ENCODE data around the gene SGF29. TPM values are rescaled to one million over a fixed set of nuclear protein-coding genes. Genes with fewer than 3 reads are reported as not detected.

The SGF29 gene
- total and polyA plus RNA-seq, 2 of the 8 experiments (the other 6 are each of a cell fraction or from before 2014, with no cell fraction given): 3.1 to 22.7 TPM

DNA sequence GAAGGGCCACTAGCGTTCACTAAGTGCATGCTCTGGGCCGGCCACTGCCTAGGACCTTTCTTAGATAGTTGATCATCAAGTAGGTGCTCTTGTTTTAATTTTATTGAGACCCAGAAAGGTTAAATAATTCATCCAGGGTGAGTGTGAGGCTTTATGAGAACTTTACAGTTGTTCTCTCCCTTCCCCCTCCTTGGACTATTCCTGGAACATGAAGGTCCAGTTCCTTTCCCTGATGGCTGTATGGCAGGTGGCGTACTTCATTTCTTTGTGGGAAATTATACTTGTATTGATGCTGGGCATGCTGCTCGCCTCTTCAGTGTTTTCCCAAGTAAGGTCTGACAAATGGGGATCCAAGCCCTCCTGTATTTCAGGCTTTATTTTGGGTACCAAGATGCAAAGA is 8.5 kb downstream of the SGF29 start (continued):
- TF ChIP-seq, protein P1, sequence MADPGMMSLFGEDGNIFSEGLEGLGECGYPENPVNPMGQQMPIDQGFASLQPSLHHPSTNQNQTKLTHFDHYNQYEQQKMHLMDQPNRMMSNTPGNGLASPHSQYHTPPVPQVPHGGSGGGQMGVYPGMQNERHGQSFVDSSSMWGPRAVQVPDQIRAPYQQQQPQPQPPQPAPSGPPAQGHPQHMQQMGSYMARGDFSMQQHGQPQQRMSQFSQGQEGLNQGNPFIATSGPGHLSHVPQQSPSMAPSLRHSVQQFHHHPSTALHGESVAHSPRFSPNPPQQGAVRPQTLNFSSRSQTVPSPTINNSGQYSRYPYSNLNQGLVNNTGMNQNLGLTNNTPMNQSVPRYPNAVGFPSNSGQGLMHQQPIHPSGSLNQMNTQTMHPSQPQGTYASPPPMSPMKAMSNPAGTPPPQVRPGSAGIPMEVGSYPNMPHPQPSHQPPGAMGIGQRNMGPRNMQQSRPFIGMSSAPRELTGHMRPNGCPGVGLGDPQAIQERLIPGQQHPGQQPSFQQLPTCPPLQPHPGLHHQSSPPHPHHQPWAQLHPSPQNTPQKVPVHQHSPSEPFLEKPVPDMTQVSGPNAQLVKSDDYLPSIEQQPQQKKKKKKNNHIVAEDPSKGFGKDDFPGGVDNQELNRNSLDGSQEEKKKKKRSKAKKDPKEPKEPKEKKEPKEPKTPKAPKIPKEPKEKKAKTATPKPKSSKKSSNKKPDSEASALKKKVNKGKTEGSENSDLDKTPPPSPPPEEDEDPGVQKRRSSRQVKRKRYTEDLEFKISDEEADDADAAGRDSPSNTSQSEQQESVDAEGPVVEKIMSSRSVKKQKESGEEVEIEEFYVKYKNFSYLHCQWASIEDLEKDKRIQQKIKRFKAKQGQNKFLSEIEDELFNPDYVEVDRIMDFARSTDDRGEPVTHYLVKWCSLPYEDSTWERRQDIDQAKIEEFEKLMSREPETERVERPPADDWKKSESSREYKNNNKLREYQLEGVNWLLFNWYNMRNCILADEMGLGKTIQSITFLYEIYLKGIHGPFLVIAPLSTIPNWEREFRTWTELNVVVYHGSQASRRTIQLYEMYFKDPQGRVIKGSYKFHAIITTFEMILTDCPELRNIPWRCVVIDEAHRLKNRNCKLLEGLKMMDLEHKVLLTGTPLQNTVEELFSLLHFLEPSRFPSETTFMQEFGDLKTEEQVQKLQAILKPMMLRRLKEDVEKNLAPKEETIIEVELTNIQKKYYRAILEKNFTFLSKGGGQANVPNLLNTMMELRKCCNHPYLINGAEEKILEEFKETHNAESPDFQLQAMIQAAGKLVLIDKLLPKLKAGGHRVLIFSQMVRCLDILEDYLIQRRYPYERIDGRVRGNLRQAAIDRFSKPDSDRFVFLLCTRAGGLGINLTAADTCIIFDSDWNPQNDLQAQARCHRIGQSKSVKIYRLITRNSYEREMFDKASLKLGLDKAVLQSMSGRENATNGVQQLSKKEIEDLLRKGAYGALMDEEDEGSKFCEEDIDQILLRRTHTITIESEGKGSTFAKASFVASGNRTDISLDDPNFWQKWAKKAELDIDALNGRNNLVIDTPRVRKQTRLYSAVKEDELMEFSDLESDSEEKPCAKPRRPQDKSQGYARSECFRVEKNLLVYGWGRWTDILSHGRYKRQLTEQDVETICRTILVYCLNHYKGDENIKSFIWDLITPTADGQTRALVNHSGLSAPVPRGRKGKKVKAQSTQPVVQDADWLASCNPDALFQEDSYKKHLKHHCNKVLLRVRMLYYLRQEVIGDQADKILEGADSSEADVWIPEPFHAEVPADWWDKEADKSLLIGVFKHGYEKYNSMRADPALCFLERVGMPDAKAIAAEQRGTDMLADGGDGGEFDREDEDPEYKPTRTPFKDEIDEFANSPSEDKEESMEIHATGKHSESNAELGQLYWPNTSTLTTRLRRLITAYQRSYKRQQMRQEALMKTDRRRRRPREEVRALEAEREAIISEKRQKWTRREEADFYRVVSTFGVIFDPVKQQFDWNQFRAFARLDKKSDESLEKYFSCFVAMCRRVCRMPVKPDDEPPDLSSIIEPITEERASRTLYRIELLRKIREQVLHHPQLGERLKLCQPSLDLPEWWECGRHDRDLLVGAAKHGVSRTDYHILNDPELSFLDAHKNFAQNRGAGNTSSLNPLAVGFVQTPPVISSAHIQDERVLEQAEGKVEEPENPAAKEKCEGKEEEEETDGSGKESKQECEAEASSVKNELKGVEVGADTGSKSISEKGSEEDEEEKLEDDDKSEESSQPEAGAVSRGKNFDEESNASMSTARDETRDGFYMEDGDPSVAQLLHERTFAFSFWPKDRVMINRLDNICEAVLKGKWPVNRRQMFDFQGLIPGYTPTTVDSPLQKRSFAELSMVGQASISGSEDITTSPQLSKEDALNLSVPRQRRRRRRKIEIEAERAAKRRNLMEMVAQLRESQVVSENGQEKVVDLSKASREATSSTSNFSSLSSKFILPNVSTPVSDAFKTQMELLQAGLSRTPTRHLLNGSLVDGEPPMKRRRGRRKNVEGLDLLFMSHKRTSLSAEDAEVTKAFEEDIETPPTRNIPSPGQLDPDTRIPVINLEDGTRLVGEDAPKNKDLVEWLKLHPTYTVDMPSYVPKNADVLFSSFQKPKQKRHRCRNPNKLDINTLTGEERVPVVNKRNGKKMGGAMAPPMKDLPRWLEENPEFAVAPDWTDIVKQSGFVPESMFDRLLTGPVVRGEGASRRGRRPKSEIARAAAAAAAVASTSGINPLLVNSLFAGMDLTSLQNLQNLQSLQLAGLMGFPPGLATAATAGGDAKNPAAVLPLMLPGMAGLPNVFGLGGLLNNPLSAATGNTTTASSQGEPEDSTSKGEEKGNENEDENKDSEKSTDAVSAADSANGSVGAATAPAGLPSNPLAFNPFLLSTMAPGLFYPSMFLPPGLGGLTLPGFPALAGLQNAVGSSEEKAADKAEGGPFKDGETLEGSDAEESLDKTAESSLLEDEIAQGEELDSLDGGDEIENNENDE (IDR thresholded peaks at IDR 0.05; ENCODE audit: insufficient replicate concordance, low read length): no peak

Measured in H1 (cell line).